ENCODE results near the gene PRR5L. TPM values are rescaled to one million over a fixed set of nuclear protein-coding genes. Genes with fewer than 3 reads are reported as not detected.
"Not testable (repeated sequence)": the region's sequence is repeated elsewhere in the genome, so short reads cannot be mapped to it uniquely, and the experiment has no call there.

The PRR5L gene
- total RNA-seq, 1 donor, result 57.0 TPM

GRCh38 chr11:36475192-36475591 is 179.1 kb downstream of the PRR5L start:
- no peak for TF ChIP-seq CTCF (IDR thresholded peaks at IDR 0.05; ENCODE audit: insufficient read depth, low read depth, low read length)
- H3K4me3 ChIP-seq (ENCODE audit: low read depth, low read length), result no peak overlapping the region
- DNase-seq (ENCODE audit: low read depth), result peak; percentile 19

GRCh38 chr11:36478700-36479329 is 182.7 kb downstream of the PRR5L start:
- peak; percentile 69 for DNase-seq (ENCODE audit: low read depth)
- no peak overlapping the region for H3K4me3 ChIP-seq (ENCODE audit: low read depth, low read length)
- peak; percentile 73 for TF ChIP-seq CTCF (IDR thresholded peaks at IDR 0.05; ENCODE audit: insufficient read depth, low read depth, low read length)

GRCh38 chr11:36480833-36481232 is 184.7 kb downstream of the PRR5L start:
- no peak overlapping the region for H3K4me3 ChIP-seq (ENCODE audit: low read depth, low read length)
- no peak for TF ChIP-seq CTCF (IDR thresholded peaks at IDR 0.05; ENCODE audit: insufficient read depth, low read depth, low read length)
- DNase-seq (ENCODE audit: low read depth), result no peak

- H3K4me3 ChIP-seq (ENCODE audit: low read depth, low read length); DNase-seq (ENCODE audit: low read depth): not testable (repeated sequence)
Observed at GRCh38 chr11:36483042-36483441, 187.0 kb downstream of the PRR5L start.

- no peak for TF ChIP-seq CTCF (IDR thresholded peaks at IDR 0.05; ENCODE audit: insufficient read depth, low read depth, low read length)
- no peak for DNase-seq (ENCODE audit: low read depth)
- no peak overlapping the region for H3K4me3 ChIP-seq (ENCODE audit: low read depth, low read length)
Observed at GRCh38 chr11:36485298-36486002, 189.4 kb downstream of the PRR5L start.

GRCh38 chr11:36487619-36488018 is 191.5 kb downstream of the PRR5L start:
- no peak for DNase-seq (ENCODE audit: low read depth)
- H3K4me3 ChIP-seq (ENCODE audit: low read depth, low read length), result no peak overlapping the region
- no peak for TF ChIP-seq CTCF (IDR thresholded peaks at IDR 0.05; ENCODE audit: insufficient read depth, low read depth, low read length)

- H3K4me3 ChIP-seq (ENCODE audit: low read depth, low read length), result no peak overlapping the region
- no peak for DNase-seq (ENCODE audit: low read depth)
- no peak for TF ChIP-seq CTCF (IDR thresholded peaks at IDR 0.05; ENCODE audit: insufficient read depth, low read depth, low read length)
Observed at GRCh38 chr11:36488096-36488495, 192.0 kb downstream of the PRR5L start.

Measured in fibroblast of villous mesenchyme (primary cell).